IMR-90 (cell line): Measurements from ENCODE around the gene SURF4. TPM values are rescaled to one million over a fixed set of nuclear protein-coding genes. Genes with fewer than 3 reads are reported as not detected.

ENCODE experiments used
- ATAC-seq: fragments of 200-7000 bp; cut with Tn5 transposase; 2 replicates; pipeline ENCODE4 v1.9.1; 2020; ENCODE audit warnings: low read depth, mild to moderate bottlenecking, moderate library complexity
- BruUV-seq: library from RNA; stranded (reverse); fragments of 400-500 nt; replicated peaks from 2 replicates; lab custom pipeline; 2021; lab: Mats Ljungman, UMichigan
- CTCF ChIA-PET: fragments of 300-600 bp; formaldehyde crosslinking; extraction: SDS; loops from one replicate; lab custom pipeline; 2021; ENCODE audit warnings: antibody characterized with exemption; lab: Yijun Ruan, JAX
- POLR2A ChIA-PET: fragments of 300-600 bp; sonication (Branson Sonifier 250); formaldehyde crosslinking; loops from one replicate; lab custom pipeline; 2022; ENCODE audit warnings: antibody characterized with exemption; ENCODE audit not compliant: unreplicated experiment; lab: Charles Lee
- DNase-seq: peaks from one replicate; pipeline ENCODE4 v3.0.0; 2013
- H2AFZ ChIP-seq: replicated peaks from 2 replicates; pipeline ENCODE3; 2013; ENCODE audit warnings: low read length, mild to moderate bottlenecking; ENCODE audit not compliant: poor library complexity
- H2AK5ac ChIP-seq: 2 replicates; pipeline ENCODE4 v1.6.1; 2013; ENCODE audit warnings: low read depth, low read length, inconsistent platforms
- H2AK9ac ChIP-seq: replicated peaks from 2 replicates; pipeline ENCODE3; 2013; ENCODE audit warnings: mild to moderate bottlenecking, low read depth, low read length, moderate library complexity; ENCODE audit not compliant: poor library complexity
- H2BK120ac ChIP-seq: 2 replicates; pipeline ENCODE4 v1.6.1; 2013; ENCODE audit warnings: low read depth, low read length, inconsistent platforms
- H2BK15ac ChIP-seq: 3 replicates; pipeline ENCODE4 v1.6.1; 2013; ENCODE audit warnings: low read depth, low read length, inconsistent platforms
- H2BK20ac ChIP-seq: 2 replicates; pipeline ENCODE4 v1.6.1; 2013; ENCODE audit warnings: low read depth, mild to moderate bottlenecking, inconsistent platforms, low read length, moderate library complexity
- H2BK5ac ChIP-seq: 2 replicates; pipeline ENCODE4 v1.6.1; 2013; ENCODE audit warnings: mild to moderate bottlenecking, low read depth, low read length, inconsistent platforms; ENCODE audit not compliant: poor library complexity, severe bottlenecking
- H3K14ac ChIP-seq: replicated peaks from 2 replicates; pipeline ENCODE4 v1.6.1; 2013; ENCODE audit warnings: low read depth, low read length, inconsistent platforms
- H3K18ac ChIP-seq: 2 replicates; pipeline ENCODE4 v1.6.1; 2013; ENCODE audit warnings: low read depth, low read length, control low read depth
- H3K23ac ChIP-seq: 2 replicates; pipeline ENCODE4 v1.6.1; 2013; ENCODE audit warnings: low read depth, low read length, inconsistent platforms
- H3K27ac ChIP-seq: 2 replicates; pipeline ENCODE4 v1.5.1; 2013; ENCODE audit warnings: mild to moderate bottlenecking, control low read depth, low read length; ENCODE audit not compliant: insufficient read depth
- H3K27me3 ChIP-seq: 2 replicates; pipeline ENCODE4 v1.6.1; 2013; ENCODE audit warnings: low read length; ENCODE audit not compliant: control insufficient read depth, insufficient read depth
- H3K36me3 ChIP-seq: 2 replicates; pipeline ENCODE4 v1.6.1; 2013; ENCODE audit warnings: low read length, mixed read lengths; ENCODE audit not compliant: control insufficient read depth, insufficient read depth
- H3K4ac ChIP-seq: 2 replicates; pipeline ENCODE4 v1.6.1; 2013; ENCODE audit warnings: low read depth, low read length, inconsistent platforms
- H3K4me1 ChIP-seq: 2 replicates; pipeline ENCODE4 v1.6.1; 2013; ENCODE audit warnings: low read length, mixed read lengths; ENCODE audit not compliant: control insufficient read depth, insufficient read depth
- H3K4me2 ChIP-seq: 2 replicates; pipeline ENCODE4 v1.6.1; 2013; ENCODE audit warnings: low read depth, mild to moderate bottlenecking, control low read depth, low read length, moderate library complexity
- H3K4me3 ChIP-seq: 2 replicates; pipeline ENCODE4 v1.5.1; 2013; ENCODE audit warnings: low read depth, mild to moderate bottlenecking, control low read depth, low read length, moderate library complexity; ENCODE audit not compliant: insufficient read depth
- H3K56ac ChIP-seq: 2 replicates; pipeline ENCODE4 v1.6.1; 2013; ENCODE audit warnings: low read length, inconsistent platforms; ENCODE audit not compliant: insufficient read depth; ENCODE audit errors: extremely low read depth
- H3K79me1 ChIP-seq, 2 experiments: 2 replicates each; pipeline ENCODE4 v1.6.1; 2013; ENCODE audit warnings: low read length in 2 of 2, inconsistent platforms in 1 of 2, low read depth in 1 of 2
- H3K9ac ChIP-seq: 2 replicates; pipeline ENCODE4 v1.6.1; 2013; ENCODE audit warnings: low read depth, low read length, control low read depth
- H3K9me1 ChIP-seq: 2 replicates; pipeline ENCODE4 v1.6.1; 2013; ENCODE audit warnings: low read length, inconsistent platforms; ENCODE audit not compliant: insufficient read depth
- H3K9me3 ChIP-seq: 2 replicates; pipeline ENCODE4 v1.6.1; 2013; ENCODE audit warnings: low read length; ENCODE audit not compliant: control insufficient read depth, insufficient read depth
- H4K20me1 ChIP-seq: 2 replicates; pipeline ENCODE4 v1.6.1; 2013; ENCODE audit warnings: low read length, inconsistent platforms; ENCODE audit not compliant: insufficient read depth
- H4K5ac ChIP-seq: 2 replicates; pipeline ENCODE4 v1.6.1; 2013; ENCODE audit warnings: mild to moderate bottlenecking, low read depth, low read length, control low read depth
- H4K8ac ChIP-seq, 2 experiments: 2 replicates each; pipeline ENCODE4 v1.6.1; 2013; ENCODE audit warnings: low read depth in 2 of 2, low read length in 2 of 2, control low read depth in 1 of 2, inconsistent platforms in 1 of 2
- H4K91ac ChIP-seq: 2 replicates; pipeline ENCODE4 v1.6.1; 2013; ENCODE audit warnings: low read depth, low read length, inconsistent platforms; ENCODE audit not compliant: insufficient read depth
- MAZ ChIP-seq: IDR thresholded peaks from 2 replicates; pipeline ENCODE4 v1.6.1; 2012; ENCODE audit warnings: low read depth, mild to moderate bottlenecking, low read length, improper control_type of control experiment, moderate library complexity, borderline replicate concordance
- RAD21 ChIP-seq: IDR thresholded peaks from 2 replicates; pipeline ENCODE4 v1.6.1; 2012; ENCODE audit warnings: low read length, improper control_type of control experiment
- SMC3 ChIP-seq: fragments of 150-350 bp; IDR thresholded peaks from 2 replicates; pipeline ENCODE4 v1.6.1; 2016; ENCODE audit warnings: low read depth, mild to moderate bottlenecking, antibody characterized with exemption, low read length, moderate library complexity
- WGBS, 2 experiments: methylation state at CpG; one replicate each; pipeline versions ENCODE4 v1.1.5 to v1.1.7; 2013; ENCODE audit warnings: missing lambda C conversion rate in 2 of 2; ENCODE audit not compliant: insufficient read length in 1 of 2; ENCODE audit errors: extremely low coverage in 2 of 2; 5-methylcytosine and 5-hydroxymethylcytosine counted together
- dilution Hi-C: fragments of 300-500 bp; cut with HindIII; formaldehyde crosslinking; loops from one replicate; pipeline ENCODE4 v1.14.3; 2018; ENCODE audit warnings: low sequenced_read_pairs; ENCODE audit not compliant: unreplicated experiment
- in situ Hi-C: fragments of 300-500 bp; cut with MboI; formaldehyde crosslinking; loops from 3 replicates; pipeline ENCODE4 v1.14.3; 2019; ENCODE audit warnings: low sequenced_read_pairs, inconsistent platforms, mixed read lengths
- intact Hi-C: fragments of 100-400 bp; cut with micrococcal nuclease; formaldehyde crosslinking; loops from 2 replicates; pipeline ENCODE4 v1.10.0; 2022
- polyA plus RNA-seq, 3 experiments: library from polyadenylated mRNA; depleted of rRNA; stranded (reverse); fragments of >200 nt; gene quantifications; 2 replicates each; pipeline ENCODE4 v1.2.3, GENCODE V29; 2012; ENCODE audit warnings: low replicate concordance in 1 of 3
- total RNA-seq: library from RNA; depleted of rRNA; stranded (reverse); fragments of >200 nt; gene quantifications from 2 replicates; pipeline ENCODE4 v1.2.3, GENCODE V29; 2012
- TF ChIP-seq, protein P1 (sequence below): conservative IDR thresholded peaks from 2 replicates; pipeline ENCODE4 v1.5.1; 2012; ENCODE audit warnings: mild to moderate bottlenecking, low read depth, low read length, improper control_type of control experiment

SURF4 gene
- total and polyA plus RNA-seq, 2 of the 4 experiments (the other 2 are of a cell fraction) = 307 to 532 TPM

DNA sequence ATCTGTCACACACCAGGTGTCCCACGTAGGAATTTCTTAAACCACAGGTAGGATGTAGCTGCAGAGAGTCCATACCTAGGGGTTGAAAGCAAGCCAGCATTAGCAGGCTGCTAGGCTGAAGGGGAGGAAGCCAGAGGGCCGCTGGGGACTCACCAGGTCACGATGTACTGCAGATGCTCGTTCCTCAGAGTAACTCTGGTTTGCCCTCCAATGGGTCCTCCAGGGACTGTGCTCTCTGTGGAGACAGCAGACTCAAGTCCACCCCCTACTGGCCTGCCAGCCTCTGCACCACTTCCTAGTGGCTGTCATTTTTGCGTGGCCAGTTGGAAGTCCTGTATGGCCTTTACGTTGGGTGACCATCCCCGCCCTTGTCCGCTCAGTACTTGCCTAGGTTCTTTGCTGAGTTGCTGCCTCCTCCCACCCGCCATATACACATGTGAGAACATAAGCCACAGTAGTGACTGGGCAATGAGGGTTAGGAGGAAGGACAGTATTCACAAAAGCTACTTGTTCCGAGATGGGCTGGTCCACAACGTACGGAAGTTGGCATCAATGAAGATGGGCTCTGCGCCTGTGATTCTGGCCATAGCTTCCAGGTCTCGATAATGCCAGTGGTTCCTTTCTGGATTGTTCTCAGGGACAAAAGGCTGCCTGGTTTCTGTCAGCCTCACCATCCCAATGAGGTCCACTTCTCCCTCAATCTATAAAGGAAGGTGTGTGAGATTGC is 23.8 kb downstream of the SURF4 start:
- 86% methylated on average over 1 of the region's 14 CpGs; no CpG with 5 or more reads in 1 of the 2 experiments for WGBS, 2 experiments
- DNase-seq (peak; percentile 60), ATAC-seq (peak; percentile 13)
- Histone ChIP-seq H2BK120ac (no peak overlapping the region), H2AFZ (peak overlapping the region; percentile 16), H2BK20ac (no peak overlapping the region), H3K9ac (no peak overlapping the region), H4K8ac (no peak overlapping the region), H3K18ac (no peak overlapping the region), H3K4me2 (no peak overlapping the region), H2AK9ac (peak overlapping the region; percentile 33), H3K56ac (no peak overlapping the region), H3K4me1 (peaks cover 10% of the 10 kb centered on the region), H2AK5ac (no peak overlapping the region), H4K91ac (no peak overlapping the region), H3K4me3 (no peak overlapping the region), H2BK15ac (no peak overlapping the region), H3K23ac (no peak overlapping the region), H3K9me1 (peaks cover 3% of the 10 kb centered on the region; the same call in 1 of the 2 replicates), H3K36me3 (peaks cover 47% of the 10 kb centered on the region), H3K4ac (no peak overlapping the region), H3K14ac (no peak overlapping the region), H4K5ac (no peak overlapping the region), H4K20me1 (peaks cover 52% of the 10 kb centered on the region), H3K79me1 (peaks cover 26 to 72% of the 10 kb centered on the region in 2 experiments), H3K9me3 (no peaks in the 10 kb centered on the region), H3K27me3 (no peaks in the 10 kb centered on the region), H2BK5ac (no peak overlapping the region), H3K27ac (no peak overlapping the region)
- dilution Hi-C loops = no loop called here
- in situ Hi-C loops = no loop called here
- CTCF ChIA-PET = interaction anchor here (1.1 kb wide), 1 partner anchor 127 kb away, joined by 3 read pairs; no protein-coding TSS in a partner anchor
- TF ChIP-seq, protein P1, sequence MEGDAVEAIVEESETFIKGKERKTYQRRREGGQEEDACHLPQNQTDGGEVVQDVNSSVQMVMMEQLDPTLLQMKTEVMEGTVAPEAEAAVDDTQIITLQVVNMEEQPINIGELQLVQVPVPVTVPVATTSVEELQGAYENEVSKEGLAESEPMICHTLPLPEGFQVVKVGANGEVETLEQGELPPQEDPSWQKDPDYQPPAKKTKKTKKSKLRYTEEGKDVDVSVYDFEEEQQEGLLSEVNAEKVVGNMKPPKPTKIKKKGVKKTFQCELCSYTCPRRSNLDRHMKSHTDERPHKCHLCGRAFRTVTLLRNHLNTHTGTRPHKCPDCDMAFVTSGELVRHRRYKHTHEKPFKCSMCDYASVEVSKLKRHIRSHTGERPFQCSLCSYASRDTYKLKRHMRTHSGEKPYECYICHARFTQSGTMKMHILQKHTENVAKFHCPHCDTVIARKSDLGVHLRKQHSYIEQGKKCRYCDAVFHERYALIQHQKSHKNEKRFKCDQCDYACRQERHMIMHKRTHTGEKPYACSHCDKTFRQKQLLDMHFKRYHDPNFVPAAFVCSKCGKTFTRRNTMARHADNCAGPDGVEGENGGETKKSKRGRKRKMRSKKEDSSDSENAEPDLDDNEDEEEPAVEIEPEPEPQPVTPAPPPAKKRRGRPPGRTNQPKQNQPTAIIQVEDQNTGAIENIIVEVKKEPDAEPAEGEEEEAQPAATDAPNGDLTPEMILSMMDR = peak; percentile 59
- TF ChIP-seq RAD21 = peak; percentile 32; the same call in 1 of the 2 replicates
- TF ChIP-seq MAZ = no peak
- peak; percentile 20; the same call in 1 of the 2 replicates for TF ChIP-seq SMC3
- BruUV-seq = no TSS peak
- POLR2A ChIA-PET = no interaction called here
- intact Hi-C loops = no loop called here
